SK-N-SH (cell line): ENCODE results near the gene AFAP1L1. TPM values are rescaled to one million over a fixed set of nuclear protein-coding genes. Genes with fewer than 3 reads are reported as not detected.

ENCODE experiments used
- CTCF ChIA-PET: fragments of 300-600, 350-600 bp; formaldehyde crosslinking; extraction: SDS; loops from one replicate; lab custom pipeline; 2021; lab: Yijun Ruan, JAX
- POLR2A ChIA-PET: fragments of 350-600 bp; sonication (Branson Sonifier 250); formaldehyde crosslinking; extraction: SDS; loops from one replicate; lab custom pipeline; 2020; ENCODE audit warnings: antibody characterized with exemption, inconsistent platforms; lab: Yijun Ruan, JAX
- DNase-seq: peaks from one replicate; pipeline ENCODE4 v3.0.0; 2012
- H2AFZ ChIP-seq: fragments of 200-600 bp; sonication (generic); 2 replicates; pipeline ENCODE4 v1.8.1; 2016; ENCODE audit warnings: antibody characterized with exemption, mild to moderate bottlenecking, low read depth
- H3F3A ChIP-seq: fragments of 200-600 bp; sonication (generic); replicated peaks from 2 replicates; pipeline ENCODE3; 2016; ENCODE audit warnings: antibody characterized with exemption, mild to moderate bottlenecking; ENCODE audit not compliant: insufficient read depth
- H3K27ac ChIP-seq, 2 experiments: fragments of 200-500 bp in 1 of 2; fragments of 200-600 bp in 1 of 2; sonication (Bioruptor generic) in 1 of 2; sonication (generic), shearing (Covaris generic) in 1 of 2; 2 replicates each; pipeline versions ENCODE4 v1.5.1 to v1.6.1; 2014 to 2016; ENCODE audit warnings: low read depth in 2 of 2, inconsistent platforms in 1 of 2, low read length in 1 of 2, mild to moderate bottlenecking in 1 of 2, mixed read lengths in 1 of 2
- H3K27me3 ChIP-seq: fragments of 200-600 bp; sonication (generic), shearing (Covaris generic); 2 replicates; pipeline ENCODE4 v1.6.1; 2016; ENCODE audit warnings: mixed run types; ENCODE audit not compliant: insufficient read depth
- H3K36me3 ChIP-seq, 2 experiments: fragments of 200-500 bp in 1 of 2; fragments of 200-600 bp in 1 of 2; sonication (Bioruptor generic) in 1 of 2; sonication (generic) in 1 of 2; replicated peaks in 1 of 2; 2 replicates each; pipeline versions ENCODE3 to v1.5.1; 2014 to 2016; ENCODE audit warnings: low read length in 1 of 2, mild to moderate bottlenecking in 1 of 2; ENCODE audit not compliant: insufficient read depth in 2 of 2, control insufficient read depth in 1 of 2
- H3K4me1 ChIP-seq, 2 experiments: fragments of 200-500 bp in 1 of 2; fragments of 200-600 bp in 1 of 2; sonication (Bioruptor generic) in 1 of 2; sonication (generic), shearing (Covaris generic) in 1 of 2; 2 replicates each; pipeline versions ENCODE4 v1.5.1 to v1.6.1; 2014 to 2016; ENCODE audit warnings: low read depth in 1 of 2, low read length in 1 of 2, mixed run types in 1 of 2; ENCODE audit not compliant: insufficient read depth in 2 of 2, control insufficient read depth in 1 of 2
- H3K4me2 ChIP-seq: fragments of 200-600 bp; sonication (generic), shearing (Covaris generic); 2 replicates; pipeline ENCODE4 v1.6.1; 2017; ENCODE audit warnings: mixed run types
- H3K4me3 ChIP-seq, 2 experiments: fragments of 200-500 bp in 1 of 2; fragments of 200-600 bp in 1 of 2; sonication (Bioruptor generic) in 1 of 2; sonication (generic), shearing (Covaris generic) in 1 of 2; 2 replicates each; pipeline versions ENCODE4 v1.5.1 to v1.8.1; 2014 to 2016; ENCODE audit warnings: low read depth in 2 of 2, inconsistent platforms in 1 of 2, low read length in 1 of 2, mild to moderate bottlenecking in 1 of 2, mixed read lengths in 1 of 2, moderate library complexity in 1 of 2
- H3K79me2 ChIP-seq: fragments of 200-600 bp; sonication (generic); 2 replicates; pipeline ENCODE4 v1.8.1; 2017; ENCODE audit warnings: mild to moderate bottlenecking; ENCODE audit not compliant: insufficient read depth
- H3K9ac ChIP-seq: fragments of 200-600 bp; sonication (generic); 2 replicates; pipeline ENCODE4 v1.6.1; 2017; ENCODE audit warnings: mixed run types
- H3K9me2 ChIP-seq: fragments of 200-600 bp; sonication (generic); 2 replicates; pipeline ENCODE4 v1.6.1; 2017; ENCODE audit warnings: mixed run types
- H3K9me3 ChIP-seq: fragments of 200-600 bp; sonication (generic); 2 replicates; pipeline ENCODE4 v1.6.1; 2017; ENCODE audit warnings: mixed run types, mild to moderate bottlenecking, moderate library complexity
- H4K20me1 ChIP-seq: fragments of 200-600 bp; sonication (generic); 2 replicates; pipeline ENCODE4 v1.6.1; 2017; ENCODE audit warnings: mild to moderate bottlenecking, mixed run types; ENCODE audit not compliant: insufficient read depth
- ELF1 ChIP-seq: IDR thresholded peaks from 2 replicates; pipeline ENCODE4 v1.4.0; 2012
- GABPA ChIP-seq: IDR thresholded peaks from 2 replicates; pipeline ENCODE4 v1.4.0; 2012; ENCODE audit warnings: low read depth, mild to moderate bottlenecking
- JUND ChIP-seq: IDR thresholded peaks from 2 replicates; pipeline ENCODE4 v1.4.0; 2012
- MAX ChIP-seq: IDR thresholded peaks from 2 replicates; pipeline ENCODE4 v1.4.0; 2012; ENCODE audit warnings: low read depth
- MEF2A ChIP-seq: IDR thresholded peaks from 2 replicates; pipeline ENCODE4 v1.4.0; 2012; ENCODE audit warnings: low read depth, borderline replicate concordance
- MXI1 ChIP-seq: IDR thresholded peaks from 2 replicates; pipeline ENCODE4 v1.6.1; 2012; ENCODE audit warnings: mild to moderate bottlenecking, low read depth, low read length, improper control_type of control experiment
- NRF1 ChIP-seq: IDR thresholded peaks from 2 replicates; pipeline ENCODE4 v1.6.1; 2012; ENCODE audit warnings: low read depth, mild to moderate bottlenecking, low read length
- PBX3 ChIP-seq: IDR thresholded peaks from 2 replicates; pipeline ENCODE4; 2012
- POLR2AphosphoS5 ChIP-seq: IDR thresholded peaks from 2 replicates; pipeline ENCODE4 v1.6.1; 2012; ENCODE audit warnings: low read depth, low read length
- RCOR1 ChIP-seq: fragments of 150-350 bp; IDR thresholded peaks from 2 replicates; pipeline ENCODE4 v1.6.1; 2017; ENCODE audit warnings: antibody characterized with exemption, low read length
- RFX5 ChIP-seq: IDR thresholded peaks from 2 replicates; pipeline ENCODE4 v1.6.1; 2012; ENCODE audit warnings: mild to moderate bottlenecking, improper control_type of control experiment, low read length
- RXRA ChIP-seq: IDR thresholded peaks from 2 replicates; pipeline ENCODE4 v1.4.0; 2012; ENCODE audit warnings: low read depth, mild to moderate bottlenecking, borderline replicate concordance
- TAF1 ChIP-seq: IDR thresholded peaks from 2 replicates; pipeline ENCODE4 v1.6.1; 2012; ENCODE audit warnings: low read depth, mild to moderate bottlenecking, low read length, moderate library complexity, borderline replicate concordance
- USF1 ChIP-seq: IDR thresholded peaks from 2 replicates; pipeline ENCODE4 v1.4.0; 2012; ENCODE audit warnings: low read depth, borderline replicate concordance
- USF2 ChIP-seq: fragments of 150-350 bp; IDR thresholded peaks from 2 replicates; pipeline ENCODE4 v1.6.1; 2017; ENCODE audit warnings: antibody characterized with exemption, low read length, low read depth, borderline replicate concordance
- ZBTB33 ChIP-seq: IDR thresholded peaks from 2 replicates; pipeline ENCODE4 v1.4.0; 2012; ENCODE audit warnings: low read depth, borderline replicate concordance
- WGBS: methylation state at CpG from one replicate; pipeline ENCODE4 v1.1.6; 2017; ENCODE audit warnings: low lambda C conversion rate; 5-methylcytosine and 5-hydroxymethylcytosine counted together
- polyA plus RNA-seq, 3 experiments: library from polyadenylated mRNA; depleted of rRNA; stranded (reverse); fragments of >200 nt; gene quantifications; 2 replicates each; pipeline ENCODE4 v1.2.3, GENCODE V29; 2012

AFAP1L1 gene
- polyA plus RNA-seq, 1 of the 3 experiments (the other 2 are of a cell fraction), result 0.82 TPM

- no peak for TF ChIP-seq USF2
- no peak for TF ChIP-seq RFX5
- TF ChIP-seq MXI1, result no peak
- no peak for TF ChIP-seq ELF1
- TF ChIP-seq, all 33 proteins: peak for 0
Measured at GRCh38 chr5:149328177-149328576, 56.5 kb downstream of the AFAP1L1 start (continued).

- Histone ChIP-seq H2AFZ (no peak overlapping the region), H4K20me1 (no peaks in the 10 kb centered on the region), H3K79me2 (no peaks in the 10 kb centered on the region), H3K36me3 (no peaks in the 10 kb centered on the region), H3K9me3 (no peaks in the 10 kb centered on the region), H3K4me3 (no peak overlapping the region), H3F3A (no peaks in the 10 kb centered on the region), H3K9me2 (no peaks in the 10 kb centered on the region), H3K4me1 (no peaks in the 10 kb centered on the region), H3K27ac (no peak overlapping the region), H3K4me2 (no peak overlapping the region), H3K27me3 (no peaks in the 10 kb centered on the region), H3K9ac (no peak overlapping the region)
- TF ChIP-seq GABPA (no peak), ZBTB33 (no peak), JUND (no peak), RCOR1 (no peak)
- WGBS, result 59% methylated on average over 2 of the region's 2 CpGs
- ChIA-PET POLR2A (no interaction called here), CTCF (interaction anchor here (0.8 kb wide), 1 partner anchor 34 kb away, joined by 3 read pairs; no protein-coding TSS in a partner anchor)
- DNase-seq, result no peak
Measured at GRCh38 chr5:149333711-149334443, 62.2 kb downstream of the AFAP1L1 start.

GRCh38 chr5:149337736-149338135 lies 66.1 kb downstream of the AFAP1L1 start:
- H3K4me2 ChIP-seq, result no peak overlapping the region
- H4K20me1 ChIP-seq, result no peaks in the 10 kb centered on the region
- H3K27ac ChIP-seq, result no peak overlapping the region
- no peaks in the 10 kb centered on the region for H3K4me1 ChIP-seq
- WGBS, result 91% methylated on average over 4 of the region's 4 CpGs
- H3F3A ChIP-seq, result no peaks in the 10 kb centered on the region
- no peak overlapping the region for H3K9ac ChIP-seq
- no peak overlapping the region for H3K4me3 ChIP-seq
- H3K9me2 ChIP-seq, result no peaks in the 10 kb centered on the region
- no peak for DNase-seq
- TF ChIP-seq PBX3 (no peak), ZBTB33 (no peak), USF1 (no peak), MEF2A (no peak), POLR2AphosphoS5 (no peak), TAF1 (no peak), RXRA (no peak), MAX (no peak), NRF1 (no peak), GABPA (no peak)
- no peak overlapping the region for H2AFZ ChIP-seq
- ChIA-PET CTCF (interaction anchor here (1.0 kb wide), 1 partner anchor 34 kb away, joined by 4 read pairs; no protein-coding TSS in a partner anchor), POLR2A (no interaction called here)
- no peaks in the 10 kb centered on the region for H3K9me3 ChIP-seq
- no peaks in the 10 kb centered on the region for H3K36me3 ChIP-seq
- no peaks in the 10 kb centered on the region for H3K79me2 ChIP-seq
- no peaks in the 10 kb centered on the region for H3K27me3 ChIP-seq
